A673 (cell line): ENCODE results near the gene MICALL2.

ENCODE experiments used
- CTCF ChIP-seq: fragments of 300-800, 200-600 bp; sonication (generic); conservative IDR thresholded peaks from 2 replicates; pipeline ENCODE4 v1.5.1; 2017; ENCODE audit warnings: low read depth, mild to moderate bottlenecking, antibody characterized with exemption, low read length, moderate library complexity, mixed read lengths
- EZH2 ChIP-seq: fragments of 200-600 bp; sonication (generic); IDR thresholded peaks from 2 replicates; pipeline ENCODE4 v1.6.1; 2017; ENCODE audit warnings: borderline replicate concordance, low read depth, mild to moderate bottlenecking, mixed read lengths, antibody characterized with exemption, low read length; ENCODE audit not compliant: poor library complexity, severe bottlenecking

GRCh38 chr7:1385086-1385808, 74.0 kb downstream of the MICALL2 start:
- TF ChIP-seq EZH2 (no peak), CTCF (no peak)
